T-helper 2 cell treated with Interferon-gamma antibody and Interleukin-4, amounts not matched to agents 100 ng/mL and 5 ng/mL, for 36 hours (primary cell): ENCODE measurements around the gene LDB2. TPM values are rescaled to one million over a fixed set of nuclear protein-coding genes. Genes with fewer than 3 reads are reported as not detected.

Source experiments
- intact Hi-C: fragments of 100-400 bp; cut with micrococcal nuclease; formaldehyde crosslinking; loops from one replicate; pipeline ENCODE4 v1.15.1; 2023
- total RNA-seq: library from RNA; stranded (reverse); gene quantifications from 2 replicates; pipeline ENCODE4 v1.2.3, GENCODE V29; 2022

LDB2 gene
- total RNA-seq, 1 donor from 2014 or later = not detected

- intact Hi-C loops = no loop called here
Observed at GRCh38 chr4:16809064-16809463, 89.4 kb downstream of the LDB2 start.

GRCh38 chr4:16807355-16807754 lies 91.1 kb downstream of the LDB2 start:
- intact Hi-C loops = no loop called here

GRCh38 chr4:16804581-16804980 lies 93.9 kb downstream of the LDB2 start:
- intact Hi-C loops = no loop called here

GRCh38 chr4:16802044-16802443 lies 96.4 kb downstream of the LDB2 start:
- intact Hi-C loops = no loop called here

GRCh38 chr4:16801356-16801755 lies 97.1 kb downstream of the LDB2 start:
- intact Hi-C loops = no loop called here

GRCh38 chr4:16794816-16795445 lies 103.5 kb downstream of the LDB2 start:
- intact Hi-C loops = loop anchor here (1.0 to 2.0 kb wide), 3 partner anchors 122 to 652 kb away; no protein-coding TSS in a partner anchor

- intact Hi-C loops = no loop called here
Observed at GRCh38 chr4:16791460-16791859, 107.0 kb downstream of the LDB2 start.

GRCh38 chr4:16790508-16790907 lies 107.9 kb downstream of the LDB2 start:
- intact Hi-C loops = no loop called here

GRCh38 chr4:16788868-16789267 lies 109.6 kb downstream of the LDB2 start:
- intact Hi-C loops = no loop called here

GRCh38 chr4:16785793-16786527 lies 112.5 kb downstream of the LDB2 start:
- intact Hi-C loops = no loop called here

- intact Hi-C loops = no loop called here
Observed at GRCh38 chr4:16783119-16783518, 115.3 kb downstream of the LDB2 start.

GRCh38 chr4:16779028-16779675 lies 119.3 kb downstream of the LDB2 start:
- intact Hi-C loops = no loop called here

- intact Hi-C loops = no loop called here
Observed at GRCh38 chr4:16777726-16778125, 120.7 kb downstream of the LDB2 start.

GRCh38 chr4:16775411-16776154 lies 122.9 kb downstream of the LDB2 start:
- intact Hi-C loops = no loop called here

GRCh38 chr4:16772366-16772850 lies 126.0 kb downstream of the LDB2 start:
- intact Hi-C loops = no loop called here

GRCh38 chr4:16770710-16771285 lies 127.6 kb downstream of the LDB2 start:
- intact Hi-C loops = no loop called here

- intact Hi-C loops = no loop called here
Observed at GRCh38 chr4:16767861-16768260, 130.6 kb downstream of the LDB2 start.

- intact Hi-C loops = no loop called here
Observed at GRCh38 chr4:16767251-16767650, 131.2 kb downstream of the LDB2 start.

- intact Hi-C loops = no loop called here
Observed at GRCh38 chr4:16765546-16765945, 132.9 kb downstream of the LDB2 start.

GRCh38 chr4:16764622-16765021 lies 133.8 kb downstream of the LDB2 start:
- intact Hi-C loops = no loop called here
